Activated naive CD8-positive, alpha-beta T cell treated with anti-CD3 and anti-CD28 coated beads, Interleukin-2, amount 10 ng/mL, durations not matched to agents 7 days and 5 days (primary cell): ENCODE results near the gene C3. TPM values are rescaled to one million over a fixed set of nuclear protein-coding genes. Genes with fewer than 3 reads are reported as not detected.

Experiments
- ATAC-seq: fragments of 150-1000 bp; cut with Tn5 transposase; one replicate; pipeline ENCODE4 v1.10.0; 2021; ENCODE audit warnings: low read depth, moderate library complexity
- POLR2A ChIA-PET: fragments of 350-600 bp; sonication (Branson Sonifier 250); formaldehyde crosslinking; loops from one replicate; lab custom pipeline; 2021; ENCODE audit warnings: antibody characterized with exemption; lab: Charles Lee
- DNase-seq: peaks from one replicate; pipeline ENCODE4 v3.0.0; 2021
- H3K27ac Mint-ChIP-seq: one replicate; pipeline ENCODE4 v1.8.0; 2022; ENCODE audit warnings: mild to moderate bottlenecking, mixed read lengths
- H3K27me3 Mint-ChIP-seq: one replicate; pipeline ENCODE4 v1.8.0; 2022; ENCODE audit warnings: mild to moderate bottlenecking, moderate library complexity, mixed read lengths
- H3K36me3 Mint-ChIP-seq: one replicate; pipeline ENCODE4 v1.8.0; 2021; ENCODE audit warnings: mild to moderate bottlenecking, mixed read lengths
- H3K4me1 Mint-ChIP-seq: one replicate; pipeline ENCODE4 v1.8.0; 2021; ENCODE audit warnings: mixed read lengths
- H3K4me3 Mint-ChIP-seq: one replicate; pipeline ENCODE4 v1.8.0; 2022; ENCODE audit warnings: mild to moderate bottlenecking, moderate library complexity, mixed read lengths
- H3K9me3 Mint-ChIP-seq: one replicate; pipeline ENCODE4 v1.8.0; 2021; ENCODE audit warnings: mixed read lengths
- total RNA-seq, 2 experiments: library from RNA; stranded (reverse); gene quantifications; one replicate each; pipeline ENCODE4 v1.2.3, GENCODE V29; 2021

The C3 gene
- total RNA-seq, 2 experiments from 2014 or later = 2.0 to 2.1 TPM

- H3K4me1 Mint-ChIP-seq = peaks cover 35% of the 10 kb centered on the region
- no peak overlapping the region for H3K27ac Mint-ChIP-seq
- ATAC-seq (no peak), DNase-seq (no peak)
- POLR2A ChIA-PET = interaction anchor here (1.0 kb wide), 1 partner anchor 8 kb away, joined by 3 read pairs; no protein-coding TSS in a partner anchor
- peaks cover 1% of the 10 kb centered on the region for H3K36me3 Mint-ChIP-seq
- H3K9me3 Mint-ChIP-seq = peaks cover 4% of the 10 kb centered on the region
- no peak overlapping the region for H3K4me3 Mint-ChIP-seq
- no peaks in the 10 kb centered on the region for H3K27me3 Mint-ChIP-seq
Observed at GRCh38 chr19:6721138-6721474, 656 bp upstream of the C3 start.

GRCh38 chr19:6719992-6720368 lies 470 bp downstream of the C3 start:
- ATAC-seq = no peak
- POLR2A ChIA-PET = no interaction called here
- H3K4me3 Mint-ChIP-seq = no peak overlapping the region
- DNase-seq = no peak
- H3K27me3 Mint-ChIP-seq = no peaks in the 10 kb centered on the region
- peaks cover 30% of the 10 kb centered on the region for H3K4me1 Mint-ChIP-seq
- peaks cover 4% of the 10 kb centered on the region for H3K9me3 Mint-ChIP-seq
- peak overlapping the region; percentile 27 for H3K27ac Mint-ChIP-seq
- peaks cover 1% of the 10 kb centered on the region for H3K36me3 Mint-ChIP-seq

- DNase-seq = no peak
- peaks cover 25% of the 10 kb centered on the region for H3K4me1 Mint-ChIP-seq
- POLR2A ChIA-PET = no interaction called here
- H3K27ac Mint-ChIP-seq = no peak overlapping the region
- no peak overlapping the region for H3K4me3 Mint-ChIP-seq
- H3K36me3 Mint-ChIP-seq = peaks cover 1% of the 10 kb centered on the region
- peaks cover 4% of the 10 kb centered on the region for H3K9me3 Mint-ChIP-seq
- ATAC-seq = no peak
- H3K27me3 Mint-ChIP-seq = no peaks in the 10 kb centered on the region
Observed at GRCh38 chr19:6719540-6719861, 949 bp downstream of the C3 start.

- H3K9me3 Mint-ChIP-seq = peaks cover 4% of the 10 kb centered on the region
- no peaks in the 10 kb centered on the region for H3K27me3 Mint-ChIP-seq
- ATAC-seq (peak; percentile 28), DNase-seq (no peak)
- H3K27ac Mint-ChIP-seq = no peak overlapping the region
- POLR2A ChIA-PET = no interaction called here
- peaks cover 1% of the 10 kb centered on the region for H3K36me3 Mint-ChIP-seq
- H3K4me3 Mint-ChIP-seq = no peak overlapping the region
- peaks cover 23% of the 10 kb centered on the region for H3K4me1 Mint-ChIP-seq
Observed at GRCh38 chr19:6718741-6719539, 1.5 kb downstream of the C3 start.

- H3K27ac Mint-ChIP-seq = no peak overlapping the region
- peaks cover 4% of the 10 kb centered on the region for H3K9me3 Mint-ChIP-seq
- POLR2A ChIA-PET = no interaction called here
- no peak for ATAC-seq
- H3K36me3 Mint-ChIP-seq = peaks cover 1% of the 10 kb centered on the region
- no peak overlapping the region for H3K4me3 Mint-ChIP-seq
- DNase-seq = no peak
- H3K4me1 Mint-ChIP-seq = peaks cover 21% of the 10 kb centered on the region
- no peaks in the 10 kb centered on the region for H3K27me3 Mint-ChIP-seq
Observed at GRCh38 chr19:6718111-6718740, 2.2 kb downstream of the C3 start.

GRCh38 chr19:6717441-6717971 lies 2.9 kb downstream of the C3 start:
- no peak overlapping the region for H3K4me3 Mint-ChIP-seq
- H3K4me1 Mint-ChIP-seq = peaks cover 21% of the 10 kb centered on the region
- H3K27me3 Mint-ChIP-seq = no peaks in the 10 kb centered on the region
- POLR2A ChIA-PET = no interaction called here
- H3K9me3 Mint-ChIP-seq = peaks cover 4% of the 10 kb centered on the region
- DNase-seq (no peak), ATAC-seq (no peak)
- no peak overlapping the region for H3K27ac Mint-ChIP-seq
- peaks cover 1% of the 10 kb centered on the region for H3K36me3 Mint-ChIP-seq

GRCh38 chr19:6717036-6717435 lies 3.4 kb downstream of the C3 start:
- Mint-ChIP-seq H3K4me3 (no peak overlapping the region), H3K9me3 (peaks cover 4% of the 10 kb centered on the region), H3K27me3 (no peaks in the 10 kb centered on the region), H3K36me3 (peaks cover 1% of the 10 kb centered on the region), H3K27ac (no peak overlapping the region), H3K4me1 (peaks cover 18% of the 10 kb centered on the region)
- POLR2A ChIA-PET = no interaction called here
- DNase-seq (no peak), ATAC-seq (no peak)

- peaks cover 1% of the 10 kb centered on the region for H3K36me3 Mint-ChIP-seq
- ATAC-seq = no peak
- peaks cover 14% of the 10 kb centered on the region for H3K4me1 Mint-ChIP-seq
- POLR2A ChIA-PET = no interaction called here
- DNase-seq = no peak
- H3K4me3 Mint-ChIP-seq = no peak overlapping the region
- no peak overlapping the region for H3K27ac Mint-ChIP-seq
- H3K27me3 Mint-ChIP-seq = no peaks in the 10 kb centered on the region
- H3K9me3 Mint-ChIP-seq = peaks cover 4% of the 10 kb centered on the region
Observed at GRCh38 chr19:6716610-6716970, 3.9 kb downstream of the C3 start.

GRCh38 chr19:6714749-6715555 lies 5.5 kb downstream of the C3 start:
- DNase-seq = no peak
- H3K36me3 Mint-ChIP-seq = peaks cover 1% of the 10 kb centered on the region
- no peak for ATAC-seq
- H3K4me3 Mint-ChIP-seq = no peak overlapping the region
- POLR2A ChIA-PET = interaction anchor here (0.9 to 1.2 kb wide), 2 partner anchors 10 kb away, joined by 3 read pairs; no protein-coding TSS in a partner anchor
- no peak overlapping the region for H3K27ac Mint-ChIP-seq
- H3K4me1 Mint-ChIP-seq = peaks cover 18% of the 10 kb centered on the region
- H3K9me3 Mint-ChIP-seq = peaks cover 4% of the 10 kb centered on the region
- H3K27me3 Mint-ChIP-seq = peaks cover 13% of the 10 kb centered on the region

GRCh38 chr19:6713773-6714692 lies 6.4 kb downstream of the C3 start:
- Mint-ChIP-seq H3K9me3 (peaks cover 4% of the 10 kb centered on the region), H3K27ac (no peak overlapping the region), H3K4me3 (no peak overlapping the region), H3K36me3 (peaks cover 1% of the 10 kb centered on the region), H3K4me1 (peaks cover 12% of the 10 kb centered on the region), H3K27me3 (peaks cover 20% of the 10 kb centered on the region)
- DNase-seq (no peak), ATAC-seq (no peak)
- POLR2A ChIA-PET = no interaction called here

GRCh38 chr19:6712692-6713670 lies 7.5 kb downstream of the C3 start:
- H3K27ac Mint-ChIP-seq = no peak overlapping the region
- H3K27me3 Mint-ChIP-seq = peaks cover 30% of the 10 kb centered on the region
- H3K4me3 Mint-ChIP-seq = no peak overlapping the region
- DNase-seq (no peak), ATAC-seq (no peak)
- H3K4me1 Mint-ChIP-seq = peaks cover 13% of the 10 kb centered on the region
- POLR2A ChIA-PET = no interaction called here
- peaks cover 1% of the 10 kb centered on the region for H3K36me3 Mint-ChIP-seq
- H3K9me3 Mint-ChIP-seq = peaks cover 4% of the 10 kb centered on the region

- no peak overlapping the region for H3K27ac Mint-ChIP-seq
- H3K9me3 Mint-ChIP-seq = peaks cover under 1% of the 10 kb centered on the region
- peaks cover 31% of the 10 kb centered on the region for H3K27me3 Mint-ChIP-seq
- DNase-seq (no peak), ATAC-seq (no peak)
- POLR2A ChIA-PET = no interaction called here
- no peak overlapping the region for H3K4me3 Mint-ChIP-seq
- peaks cover 9% of the 10 kb centered on the region for H3K4me1 Mint-ChIP-seq
- no peaks in the 10 kb centered on the region for H3K36me3 Mint-ChIP-seq
Observed at GRCh38 chr19:6712231-6712630, 8.2 kb downstream of the C3 start.
